Nephron progenitor cell (in vitro differentiated cells): ENCODE measurements around the gene TRAPPC6A.

Experiments
- DNase-seq: peaks from one replicate; pipeline ENCODE4 v3.0.0; 2021
- H3K27ac Mint-ChIP-seq: 2 replicates; pipeline ENCODE4 v1.8.0; 2021; ENCODE audit warnings: mild to moderate bottlenecking, moderate library complexity, mixed read lengths
- H3K27me3 Mint-ChIP-seq: 2 replicates; pipeline ENCODE4 v1.8.0; 2021; ENCODE audit warnings: mild to moderate bottlenecking, low read depth, mixed read lengths; ENCODE audit not compliant: poor library complexity
- H3K36me3 Mint-ChIP-seq: 2 replicates; pipeline ENCODE4 v1.8.0; 2021; ENCODE audit warnings: low read depth, mixed read lengths
- H3K4me1 Mint-ChIP-seq: 2 replicates; pipeline ENCODE4 v1.8.0; 2021; ENCODE audit warnings: mixed read lengths
- H3K4me3 Mint-ChIP-seq: 2 replicates; pipeline ENCODE4 v1.8.0; 2021; ENCODE audit warnings: mild to moderate bottlenecking, moderate library complexity, mixed read lengths
- H3K9me3 Mint-ChIP-seq: 2 replicates; pipeline ENCODE4 v1.8.0; 2021; ENCODE audit warnings: mild to moderate bottlenecking, moderate library complexity, mixed read lengths
- CTCF ChIP-seq: fragments of 200-600 bp; sonication (generic); IDR thresholded peaks from 2 replicates; pipeline ENCODE4 v1.5.0; 2021; ENCODE audit warnings: antibody characterized with exemption

The TRAPPC6A gene

GRCh38 chr19:45118106-45118505, 59.9 kb downstream of the TRAPPC6A start:
- Mint-ChIP-seq H3K9me3 (no peaks in the 10 kb centered on the region), H3K27me3 (no peaks in the 10 kb centered on the region), H3K4me3 (no peak overlapping the region), H3K36me3 (no peaks in the 10 kb centered on the region), H3K27ac (no peak overlapping the region), H3K4me1 (peaks cover 39% of the 10 kb centered on the region)
- TF ChIP-seq CTCF: no peak
- DNase-seq: no peak

GRCh38 chr19:45117671-45118070, 60.4 kb downstream of the TRAPPC6A start:
- no peak overlapping the region for H3K27ac Mint-ChIP-seq
- H3K4me3 Mint-ChIP-seq: no peak overlapping the region
- H3K9me3 Mint-ChIP-seq: no peaks in the 10 kb centered on the region
- no peaks in the 10 kb centered on the region for H3K36me3 Mint-ChIP-seq
- TF ChIP-seq CTCF: no peak
- no peak for DNase-seq
- H3K4me1 Mint-ChIP-seq: peaks cover 39% of the 10 kb centered on the region
- no peaks in the 10 kb centered on the region for H3K27me3 Mint-ChIP-seq

- DNase-seq: no peak
- H3K4me1 Mint-ChIP-seq: peaks cover 39% of the 10 kb centered on the region
- H3K27me3 Mint-ChIP-seq: no peaks in the 10 kb centered on the region
- no peaks in the 10 kb centered on the region for H3K36me3 Mint-ChIP-seq
- no peak for TF ChIP-seq CTCF
- no peak overlapping the region for H3K27ac Mint-ChIP-seq
- H3K4me3 Mint-ChIP-seq: no peak overlapping the region
- H3K9me3 Mint-ChIP-seq: no peaks in the 10 kb centered on the region
Observed at GRCh38 chr19:45117167-45117594, 60.9 kb downstream of the TRAPPC6A start.

GRCh38 chr19:45115809-45116615, 62.0 kb downstream of the TRAPPC6A start:
- Mint-ChIP-seq H3K9me3 (no peaks in the 10 kb centered on the region), H3K4me1 (peaks cover 37% of the 10 kb centered on the region), H3K27ac (no peak overlapping the region), H3K4me3 (no peak overlapping the region), H3K27me3 (no peaks in the 10 kb centered on the region), H3K36me3 (no peaks in the 10 kb centered on the region)
- TF ChIP-seq CTCF: no peak
- no peak for DNase-seq

- Mint-ChIP-seq H3K36me3 (no peaks in the 10 kb centered on the region), H3K9me3 (no peaks in the 10 kb centered on the region), H3K4me1 (peaks cover 34% of the 10 kb centered on the region), H3K27me3 (no peaks in the 10 kb centered on the region), H3K4me3 (no peak overlapping the region), H3K27ac (no peak overlapping the region)
- no peak for TF ChIP-seq CTCF
- DNase-seq: no peak
Observed at GRCh38 chr19:45114116-45114515, 63.9 kb downstream of the TRAPPC6A start.

- H3K4me1 Mint-ChIP-seq: peaks cover 34% of the 10 kb centered on the region
- H3K27ac Mint-ChIP-seq: no peak overlapping the region
- no peaks in the 10 kb centered on the region for H3K36me3 Mint-ChIP-seq
- no peak for DNase-seq
- no peaks in the 10 kb centered on the region for H3K27me3 Mint-ChIP-seq
- no peaks in the 10 kb centered on the region for H3K9me3 Mint-ChIP-seq
- no peak for TF ChIP-seq CTCF
- H3K4me3 Mint-ChIP-seq: no peak overlapping the region
Observed at GRCh38 chr19:45113628-45114027, 64.4 kb downstream of the TRAPPC6A start.
